Activated CD4-positive, alpha-beta T cell treated with anti-CD3 and anti-CD28 coated beads, Interleukin-10, Interleukin-2, amounts not matched to agents 100 ng/mL and 50 ng/mL, durations not matched to agents 16 hours and 8 hours (primary cell): Measurements from ENCODE around the gene LMF1.
A peak's percentile ranks its signal among the peaks of the same experiment; 100 is the strongest.

Experiments
- DNase-seq: peaks from one replicate; pipeline ENCODE4 v3.0.0-alpha.2; 2020

The LMF1 gene

DNA sequence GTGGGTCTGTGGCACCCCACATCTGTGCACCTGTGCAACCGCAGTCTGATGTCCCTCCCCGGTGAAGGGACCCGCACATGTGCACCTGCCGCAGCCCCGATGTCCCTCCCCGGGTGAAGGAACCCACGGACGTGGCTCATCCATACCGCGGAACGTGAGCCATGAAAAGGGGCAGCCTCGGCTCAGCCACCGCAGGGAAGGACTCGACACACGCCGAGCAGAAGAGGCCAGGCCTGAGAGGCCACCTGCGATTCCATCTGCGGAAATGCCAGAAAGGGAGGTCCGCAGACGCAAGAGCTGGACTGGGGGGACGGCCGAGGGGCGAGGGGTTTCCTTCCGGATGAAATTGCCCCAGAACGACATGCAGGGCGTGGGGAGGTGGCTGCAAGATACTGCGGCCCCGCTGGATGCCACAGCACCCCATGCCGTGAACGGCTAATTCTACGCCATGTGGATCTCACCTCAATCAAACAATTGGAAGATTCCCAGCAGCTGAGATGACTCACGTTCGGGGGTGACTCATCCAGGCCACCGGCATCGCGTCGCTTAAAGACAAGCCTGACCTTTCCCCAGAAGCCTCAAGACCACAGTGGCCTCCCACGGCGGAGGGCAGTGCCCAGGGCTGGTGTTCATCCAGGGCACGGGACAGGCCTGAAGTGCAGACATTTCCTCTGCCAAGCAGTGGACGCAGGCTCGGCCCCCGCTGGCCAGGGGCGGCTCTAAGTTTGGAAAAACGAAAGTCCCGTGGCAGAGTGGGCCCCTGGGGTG, 31.8 kb upstream of the LMF1 start:
- DNase-seq = peak; percentile 75

DNA sequence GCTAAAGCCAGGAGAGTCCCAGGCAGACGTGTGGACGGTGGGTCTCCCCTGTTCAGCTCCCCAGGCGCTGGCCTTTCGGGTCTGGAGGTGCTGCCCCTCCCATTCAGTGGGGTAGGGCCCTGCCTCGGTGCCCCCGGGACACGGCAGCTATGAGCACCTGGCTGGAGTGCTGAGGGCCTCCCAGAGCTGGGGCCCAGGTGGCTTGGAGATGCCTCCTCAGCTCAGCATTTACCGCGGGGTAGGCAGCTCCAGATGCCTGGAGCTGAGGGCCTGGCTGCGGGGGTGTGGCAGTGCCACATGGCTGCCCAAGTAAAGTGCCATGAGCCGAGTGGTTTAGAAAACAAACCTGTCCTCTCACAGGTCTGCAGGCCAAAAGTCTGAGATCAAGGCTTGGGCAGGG, 30.3 kb upstream of the LMF1 start:
- DNase-seq = no peak

DNA sequence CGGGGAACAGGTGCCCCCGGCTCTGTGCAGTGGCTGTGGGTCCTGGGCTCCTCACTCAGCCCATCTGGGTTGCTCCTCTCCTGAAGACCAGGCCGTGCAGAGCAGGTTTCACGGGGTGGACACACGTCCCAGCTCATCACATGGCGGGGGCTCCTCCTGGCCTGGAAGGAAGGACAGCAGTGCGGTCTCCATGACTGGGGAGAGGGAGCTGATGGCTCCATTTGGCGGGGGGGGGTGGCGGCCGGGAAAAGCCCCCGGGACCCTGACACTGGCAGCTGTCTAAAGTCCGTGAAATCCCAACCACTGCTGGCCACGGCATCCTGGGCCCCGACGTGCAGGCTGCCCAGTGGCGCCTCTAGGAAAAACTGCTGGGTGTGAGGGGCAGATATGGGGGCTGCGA, 29.8 kb upstream of the LMF1 start:
- DNase-seq = no peak

DNA sequence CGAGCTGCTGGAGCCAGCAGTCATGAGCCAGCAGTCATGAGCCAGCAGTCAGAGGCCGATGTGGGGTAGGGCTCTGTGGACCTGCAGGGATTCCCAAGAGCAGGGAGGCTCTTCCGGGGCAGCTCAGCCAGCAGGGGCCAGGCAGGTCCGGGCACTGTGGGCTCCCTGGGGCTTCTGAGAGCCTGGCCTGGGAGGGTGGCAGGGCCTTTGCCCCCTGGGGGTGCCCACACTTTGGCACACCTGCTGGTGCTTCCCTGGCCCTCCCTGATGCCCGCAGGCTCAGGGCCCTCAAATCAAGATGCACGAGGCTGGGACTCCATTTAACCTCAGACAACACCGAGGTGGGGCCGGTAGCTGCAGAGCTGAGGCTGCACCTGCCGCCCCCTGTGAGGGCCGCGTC, 28.9 kb upstream of the LMF1 start:
- no peak for DNase-seq

DNA sequence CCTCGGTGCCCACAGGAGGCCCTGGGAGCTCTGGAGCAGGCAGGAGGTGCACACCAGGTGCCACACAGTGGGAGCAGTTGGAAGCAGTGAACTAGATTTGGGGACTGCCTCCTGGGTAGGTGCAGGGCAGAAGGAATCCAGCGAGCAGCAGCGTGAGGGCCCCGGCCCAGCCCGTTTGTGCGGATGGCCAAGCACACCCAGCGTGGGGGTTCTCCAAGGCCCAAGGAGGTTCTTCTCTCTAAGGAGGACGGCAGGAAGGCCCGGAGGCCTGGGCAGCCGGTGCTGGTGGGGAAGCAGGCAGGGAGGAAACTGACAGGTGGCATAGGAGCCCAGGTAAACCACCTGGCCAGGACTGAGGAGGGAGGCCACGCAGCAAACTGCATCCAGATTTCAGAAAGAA, 27.8 kb upstream of the LMF1 start:
- no peak for DNase-seq

DNA sequence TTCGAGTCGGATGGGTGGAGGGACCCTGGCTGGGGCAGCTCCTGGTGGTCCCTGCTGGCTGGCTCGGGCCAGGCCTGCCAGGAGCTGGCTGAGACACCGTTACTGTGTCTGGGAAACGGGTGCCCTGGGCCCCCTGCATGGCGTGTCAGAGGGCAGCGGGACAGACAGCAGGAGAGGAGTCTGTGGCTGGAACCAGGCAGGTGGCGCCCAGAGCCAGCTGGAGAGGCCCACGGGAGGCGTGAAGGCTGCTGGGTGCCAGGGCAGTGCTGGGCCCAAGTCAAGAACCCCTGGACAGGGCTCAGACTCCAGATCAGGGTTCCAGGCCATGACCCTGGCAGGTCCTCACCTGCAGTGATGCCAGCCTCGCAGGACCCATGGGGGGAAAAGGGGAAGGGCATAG, 27.4 kb upstream of the LMF1 start:
- no peak for DNase-seq

DNA sequence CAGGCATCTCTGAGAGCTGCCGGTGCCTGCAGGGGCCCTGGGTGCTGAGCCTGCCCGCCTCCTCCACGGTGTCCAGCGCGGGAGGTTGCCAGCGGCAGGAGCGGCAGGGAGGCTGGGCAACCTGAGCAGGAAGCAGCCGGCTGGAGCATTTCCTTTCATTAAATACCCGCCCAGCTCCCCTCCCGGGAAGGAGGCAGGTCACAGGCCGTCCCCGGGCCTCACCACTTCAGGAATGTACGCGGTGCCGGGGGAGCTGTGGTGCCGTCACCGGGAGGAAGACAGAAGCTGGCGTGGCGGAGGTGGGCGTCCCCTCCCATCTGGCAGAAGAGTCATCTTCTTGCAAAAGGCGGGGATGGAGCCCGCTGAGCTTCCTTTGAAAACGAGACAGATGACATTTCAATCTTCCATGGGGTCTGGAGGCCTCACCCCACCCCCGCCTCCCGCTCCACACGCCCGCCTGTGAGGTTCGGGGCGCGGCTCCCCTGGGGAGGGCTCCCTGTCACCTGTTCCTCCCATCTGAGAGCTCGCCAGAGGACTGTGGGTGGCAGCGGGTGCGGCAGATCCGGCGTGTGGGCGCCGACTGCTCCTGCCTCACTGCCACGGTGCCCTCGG, 26.8 kb upstream of the LMF1 start:
- peak; percentile 18 for DNase-seq

DNA sequence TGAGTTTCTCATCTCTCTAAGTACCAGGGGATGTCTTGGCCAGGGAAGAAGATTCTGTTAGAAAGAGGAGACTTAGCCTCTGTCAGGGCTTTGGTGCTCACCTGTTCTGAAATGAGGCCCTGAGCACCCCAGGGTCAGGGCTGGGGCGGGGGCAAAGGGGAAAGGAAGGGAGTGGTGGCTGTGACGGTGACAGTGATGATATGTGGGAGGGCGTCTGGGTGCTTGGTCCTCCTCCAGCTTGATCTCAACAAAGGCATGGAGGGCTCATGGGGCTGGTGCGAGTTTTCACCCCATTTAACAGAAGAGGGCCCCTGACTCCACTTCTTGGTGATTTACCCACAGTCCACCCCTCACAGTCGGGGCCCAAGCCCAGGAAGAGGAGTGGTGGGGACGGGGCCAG, 25.9 kb upstream of the LMF1 start:
- no peak for DNase-seq

DNA sequence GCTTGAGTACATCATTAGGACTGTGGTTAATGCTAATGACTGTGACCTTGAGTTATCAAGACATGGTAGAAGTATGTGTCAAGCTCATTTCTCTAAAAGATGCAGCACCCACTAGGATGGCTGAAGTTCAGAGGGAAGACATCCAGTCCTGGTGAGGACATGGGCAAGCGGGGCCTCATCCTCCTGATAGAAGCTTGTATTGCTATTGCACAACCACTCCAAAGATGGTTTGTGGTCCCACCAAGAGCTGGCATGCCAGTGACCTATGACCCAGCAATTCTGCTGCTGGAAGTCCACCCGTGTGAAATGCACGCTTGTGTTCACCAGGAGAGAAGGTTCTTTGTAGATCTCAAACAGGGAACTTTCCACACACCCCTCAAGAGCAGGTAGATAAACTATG, 25.0 kb upstream of the LMF1 start:
- no peak for DNase-seq

DNA sequence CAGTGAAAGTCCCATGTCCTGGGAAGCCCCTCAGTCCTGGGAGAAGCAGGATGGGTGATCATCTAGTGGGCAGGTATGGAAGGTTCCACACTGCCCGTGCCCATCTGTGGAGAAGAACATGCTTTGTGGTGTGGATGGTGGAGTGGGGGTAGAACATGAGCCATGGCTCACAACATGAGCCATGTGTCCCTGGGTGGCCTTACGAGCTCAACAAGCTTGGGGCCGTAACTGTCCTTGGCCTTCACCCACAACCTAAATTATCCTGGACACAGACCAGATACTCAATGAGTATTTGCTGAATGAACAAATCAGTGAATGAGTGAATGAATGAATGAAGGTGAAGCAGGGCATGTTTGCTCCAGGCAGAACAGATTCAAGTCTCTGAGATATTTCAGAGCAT, 24.3 kb upstream of the LMF1 start:
- no peak for DNase-seq

DNA sequence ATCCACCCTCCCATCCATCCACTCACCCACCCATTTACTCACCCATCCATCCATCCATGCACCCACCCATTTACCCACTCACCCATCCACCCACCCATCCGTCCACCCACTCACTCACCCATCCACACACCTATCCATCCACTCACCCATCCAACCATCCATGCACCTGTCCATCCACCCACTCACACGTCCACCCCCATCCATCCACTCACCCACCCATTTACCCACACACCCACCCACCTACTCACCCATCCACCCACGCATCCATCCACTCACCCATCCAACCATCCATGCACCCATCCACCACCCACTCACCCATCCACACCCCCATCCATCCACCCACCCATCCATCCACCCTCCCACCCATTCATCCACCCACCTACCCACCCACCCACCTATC, 22.9 kb upstream of the LMF1 start:
- no peak for DNase-seq

DNA sequence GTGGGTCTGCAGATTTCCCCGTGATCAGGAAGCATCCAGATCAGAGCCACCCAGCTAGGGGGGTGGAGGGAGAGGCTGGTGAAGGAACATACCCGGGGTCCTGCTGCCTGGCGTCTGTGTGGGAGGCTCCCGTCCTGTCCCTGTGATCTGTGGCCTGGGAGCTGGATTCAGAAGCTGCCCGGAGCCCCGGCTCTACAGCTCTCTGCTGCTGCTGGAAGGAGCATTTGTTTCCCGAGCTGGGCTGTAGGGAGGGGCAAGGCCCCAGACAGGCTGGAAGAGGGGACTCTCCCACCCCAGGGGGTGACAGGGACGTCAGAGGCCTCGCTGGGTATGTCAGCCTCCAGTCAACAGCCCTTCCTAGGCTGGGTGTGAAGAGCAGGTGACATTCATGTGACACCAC, 21.0 kb upstream of the LMF1 start:
- DNase-seq = no peak

DNA sequence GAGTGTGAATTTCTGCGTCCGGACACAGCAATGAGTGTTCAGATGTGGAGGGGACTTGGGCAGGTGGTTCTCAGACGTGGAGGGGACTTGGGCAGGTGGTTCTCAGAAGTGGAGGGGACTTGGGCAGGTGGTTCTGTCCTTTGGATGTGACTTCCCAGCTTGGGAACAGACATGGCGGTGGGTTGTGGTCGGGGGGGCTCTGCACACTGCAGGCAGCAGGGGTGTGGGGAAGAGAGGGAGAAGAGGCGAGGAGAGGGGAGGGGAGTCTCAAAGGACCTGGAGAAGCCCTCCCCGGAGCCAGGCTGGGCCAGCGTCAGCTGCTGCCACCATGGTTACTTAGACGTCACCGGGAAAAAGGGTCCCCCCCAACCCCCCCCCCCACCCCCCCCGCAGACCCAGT, 20.6 kb upstream of the LMF1 start:
- no peak for DNase-seq

DNA sequence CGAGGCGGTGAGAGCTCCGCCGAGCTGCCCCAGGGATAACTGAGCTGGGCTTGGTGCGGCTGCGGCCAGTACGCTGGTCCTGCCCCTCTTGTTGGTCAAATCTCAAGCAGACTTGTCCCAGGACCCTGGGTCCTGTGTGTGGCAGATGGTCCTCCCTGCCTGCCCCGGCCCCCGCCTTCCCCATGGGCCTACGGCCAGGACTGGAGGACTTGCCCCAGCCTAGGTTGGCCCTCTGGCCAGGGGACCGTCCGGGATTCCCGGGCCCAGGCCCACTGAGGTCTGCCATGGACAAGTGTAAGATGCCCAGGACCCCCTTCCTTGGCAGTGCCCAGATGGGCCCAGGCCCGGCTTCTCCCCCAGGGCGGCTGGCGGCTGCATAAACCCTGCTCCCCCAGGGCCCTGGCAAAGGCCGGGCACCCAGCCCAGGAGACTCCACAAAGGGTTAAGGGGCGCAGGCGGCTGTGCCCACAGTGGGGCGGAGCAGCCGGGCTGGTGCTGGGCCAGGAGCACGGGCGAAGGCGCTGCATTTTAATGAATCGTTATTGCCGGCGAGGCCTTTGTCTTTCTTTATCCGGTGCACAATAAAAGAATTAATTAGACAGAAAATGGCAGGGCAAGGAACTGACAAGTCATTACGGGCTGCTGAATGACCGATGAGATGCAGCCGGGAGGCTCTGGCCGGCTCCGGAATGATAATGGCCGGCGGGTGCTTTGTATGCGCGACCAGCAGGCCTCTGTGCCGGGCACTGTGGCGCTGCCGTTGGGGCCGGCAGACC, 19.9 kb upstream of the LMF1 start:
- no peak for DNase-seq

DNA sequence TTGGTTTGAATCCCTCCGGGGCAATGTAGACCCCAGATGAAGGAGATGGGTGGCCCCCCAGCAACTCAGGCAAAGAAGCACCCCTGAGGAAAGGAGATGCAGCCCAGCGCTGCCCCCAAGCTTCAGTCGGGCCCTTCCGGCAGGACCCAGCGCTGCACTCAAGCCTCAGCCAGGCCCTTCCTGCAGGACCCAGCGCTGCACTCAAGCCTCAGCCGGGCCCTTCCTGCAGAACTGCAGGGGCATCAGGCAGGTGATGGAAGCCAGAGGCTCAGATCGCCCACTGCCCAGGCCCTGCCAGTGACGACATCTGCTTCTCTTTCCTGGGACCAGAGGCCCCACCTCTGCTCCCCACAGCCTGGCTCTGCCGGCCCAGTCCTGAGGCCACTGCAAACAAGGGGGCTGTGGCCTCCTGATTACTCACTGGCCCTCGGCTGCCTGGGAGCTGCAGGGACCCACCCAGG, 18.6 kb upstream of the LMF1 start:
- no peak for DNase-seq

DNA sequence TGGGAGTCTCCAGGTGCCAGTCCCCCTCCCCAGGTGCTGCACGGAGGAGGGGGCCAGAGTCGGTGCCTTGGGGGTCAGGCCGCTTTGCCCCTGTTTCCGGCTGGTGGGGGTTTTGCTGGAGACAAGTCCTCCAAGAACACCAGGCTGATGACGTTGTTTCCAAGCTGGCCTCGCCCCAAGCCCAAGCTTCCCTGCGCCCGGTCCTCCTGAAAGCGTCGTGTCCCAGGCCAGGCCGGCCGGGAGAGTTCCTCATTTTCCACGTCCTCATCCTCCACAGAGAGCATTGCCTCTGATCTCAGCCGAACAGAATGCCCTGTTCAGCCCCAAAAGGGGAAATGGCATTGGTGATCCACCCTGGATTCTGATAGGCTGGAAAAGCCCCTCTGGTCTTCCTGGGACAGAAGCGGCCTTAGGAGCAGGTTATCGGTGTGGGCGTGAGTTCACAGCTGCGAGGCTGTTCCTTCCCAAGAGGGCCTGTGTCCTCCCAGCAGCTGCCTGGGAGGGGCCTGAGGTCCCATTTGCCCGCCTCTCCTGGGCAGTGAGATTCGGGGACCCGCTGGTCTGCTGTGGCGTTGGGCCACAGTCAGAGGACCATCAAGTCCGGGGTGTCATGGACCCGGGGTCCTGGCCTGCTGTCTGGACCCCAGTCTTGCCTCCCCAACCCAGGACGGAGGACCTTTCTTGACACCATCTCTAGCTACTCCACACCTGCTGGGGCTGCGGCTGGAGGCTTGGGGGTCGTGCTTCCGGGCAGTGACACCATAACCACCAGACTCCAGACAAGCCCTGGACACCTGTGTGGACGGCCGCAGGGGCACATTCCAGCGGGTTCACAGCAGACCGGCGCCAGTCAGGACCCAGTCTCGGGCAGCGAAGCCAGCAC, 17.9 kb upstream of the LMF1 start:
- no peak for DNase-seq

DNA sequence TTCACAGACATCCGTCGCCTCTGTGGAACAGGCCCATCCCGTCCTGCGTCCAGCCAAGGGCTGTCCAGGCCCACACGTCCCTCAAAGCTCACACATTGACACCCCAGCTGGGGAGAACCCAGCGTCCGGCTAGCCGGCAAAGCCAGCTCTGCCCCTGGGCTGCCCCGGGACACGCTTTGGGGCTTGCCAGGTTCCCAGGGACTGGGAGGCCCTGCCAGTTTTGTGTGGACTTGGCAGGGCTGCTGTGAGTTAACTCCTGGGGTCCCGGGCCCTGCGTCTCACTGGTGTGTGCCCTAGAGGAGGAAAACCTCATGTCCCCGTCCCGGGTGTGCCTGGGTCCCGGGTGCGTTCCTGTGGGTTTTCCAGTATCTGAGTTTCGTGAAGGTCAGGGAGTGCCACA, 17.1 kb upstream of the LMF1 start:
- DNase-seq = no peak

DNA sequence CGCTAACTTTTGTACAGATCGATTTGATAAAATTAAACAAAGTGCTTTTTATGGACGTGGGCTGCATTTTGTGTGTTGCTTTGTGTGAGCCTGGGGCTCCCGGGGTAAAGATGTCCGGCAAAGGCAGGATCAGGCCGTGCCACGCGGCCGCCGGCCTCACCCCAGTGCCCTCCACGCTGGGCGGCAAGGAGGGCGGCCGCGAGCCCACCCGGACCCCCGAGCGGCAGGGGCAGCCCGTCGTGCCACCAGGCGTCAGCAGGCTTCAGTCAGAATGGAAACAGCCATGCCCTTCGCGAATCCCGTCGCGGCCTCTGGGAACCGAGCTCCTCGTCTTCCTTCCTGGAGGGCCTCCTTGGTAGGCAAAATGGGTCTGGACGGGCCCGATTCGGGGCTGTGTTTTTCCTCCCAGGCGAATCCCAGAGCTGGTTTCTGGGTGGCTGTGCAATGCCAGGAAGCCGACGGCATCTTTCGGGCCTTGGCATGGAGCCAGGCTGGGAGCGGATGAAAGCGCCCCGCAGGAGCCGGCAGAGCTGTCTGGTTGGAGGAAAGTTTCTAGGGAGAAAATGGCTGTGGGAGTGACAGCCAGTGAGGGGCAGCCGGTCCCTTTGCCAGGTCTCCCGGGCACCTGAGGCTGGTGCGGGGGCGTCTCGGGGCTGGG, 16.3 kb upstream of the LMF1 start:
- DNase-seq = no peak

DNA sequence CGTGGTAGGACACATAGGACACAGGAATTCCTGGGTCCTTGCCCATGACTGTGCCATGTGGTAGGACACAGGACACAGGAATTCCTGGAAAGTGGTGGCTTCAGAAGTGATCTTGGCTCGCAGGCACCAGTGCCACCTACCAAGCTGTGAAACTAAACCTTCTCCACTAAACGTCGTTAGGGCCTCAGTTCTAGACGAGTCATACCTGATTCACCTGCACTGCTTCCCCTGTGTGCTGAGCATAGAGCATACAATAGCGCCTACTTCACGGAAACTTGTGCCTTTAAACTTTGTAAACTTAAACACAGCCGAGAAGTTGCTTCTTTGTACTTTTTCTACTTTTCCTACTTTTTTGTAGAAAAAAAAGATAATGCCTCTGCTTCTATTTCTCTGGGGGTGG, 15.6 kb upstream of the LMF1 start:
- no peak for DNase-seq

DNA sequence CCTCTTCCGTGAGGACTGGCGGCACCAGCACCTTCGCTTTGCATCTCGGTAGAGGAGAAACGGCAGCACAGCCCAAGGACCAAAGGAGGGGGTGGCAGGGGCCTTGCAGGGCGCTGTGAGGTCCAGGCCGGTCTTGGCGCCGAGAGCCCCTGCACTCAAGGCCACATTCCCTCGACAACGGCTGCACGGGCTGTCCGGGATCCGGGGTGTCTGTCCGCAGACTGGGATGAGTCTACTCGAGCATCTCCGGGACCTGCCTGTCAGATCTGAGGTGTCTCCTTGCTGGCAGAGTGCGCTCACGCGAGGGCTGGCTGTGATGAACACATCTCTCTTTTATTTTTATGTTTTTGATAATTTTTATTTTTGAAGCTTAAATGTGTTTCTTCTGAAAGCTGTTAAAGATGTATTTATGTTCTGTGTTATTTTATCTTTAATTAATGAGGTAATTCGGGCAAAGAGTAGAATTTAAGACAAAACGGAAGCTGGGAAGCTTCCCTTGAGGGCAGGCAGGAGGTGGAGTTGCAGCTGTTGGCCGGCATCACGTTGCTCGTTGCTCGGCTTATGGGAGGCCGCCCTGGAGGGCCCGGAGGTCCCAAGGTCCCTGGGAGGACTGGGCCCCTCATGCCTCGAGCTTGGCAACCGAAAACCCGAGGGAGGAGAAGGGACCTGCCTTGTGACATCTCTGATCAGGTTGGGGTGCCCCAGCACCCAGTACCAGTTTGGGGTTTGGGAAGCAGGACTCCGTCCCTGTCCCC, 15.0 kb upstream of the LMF1 start:
- DNase-seq = no peak

DNA sequence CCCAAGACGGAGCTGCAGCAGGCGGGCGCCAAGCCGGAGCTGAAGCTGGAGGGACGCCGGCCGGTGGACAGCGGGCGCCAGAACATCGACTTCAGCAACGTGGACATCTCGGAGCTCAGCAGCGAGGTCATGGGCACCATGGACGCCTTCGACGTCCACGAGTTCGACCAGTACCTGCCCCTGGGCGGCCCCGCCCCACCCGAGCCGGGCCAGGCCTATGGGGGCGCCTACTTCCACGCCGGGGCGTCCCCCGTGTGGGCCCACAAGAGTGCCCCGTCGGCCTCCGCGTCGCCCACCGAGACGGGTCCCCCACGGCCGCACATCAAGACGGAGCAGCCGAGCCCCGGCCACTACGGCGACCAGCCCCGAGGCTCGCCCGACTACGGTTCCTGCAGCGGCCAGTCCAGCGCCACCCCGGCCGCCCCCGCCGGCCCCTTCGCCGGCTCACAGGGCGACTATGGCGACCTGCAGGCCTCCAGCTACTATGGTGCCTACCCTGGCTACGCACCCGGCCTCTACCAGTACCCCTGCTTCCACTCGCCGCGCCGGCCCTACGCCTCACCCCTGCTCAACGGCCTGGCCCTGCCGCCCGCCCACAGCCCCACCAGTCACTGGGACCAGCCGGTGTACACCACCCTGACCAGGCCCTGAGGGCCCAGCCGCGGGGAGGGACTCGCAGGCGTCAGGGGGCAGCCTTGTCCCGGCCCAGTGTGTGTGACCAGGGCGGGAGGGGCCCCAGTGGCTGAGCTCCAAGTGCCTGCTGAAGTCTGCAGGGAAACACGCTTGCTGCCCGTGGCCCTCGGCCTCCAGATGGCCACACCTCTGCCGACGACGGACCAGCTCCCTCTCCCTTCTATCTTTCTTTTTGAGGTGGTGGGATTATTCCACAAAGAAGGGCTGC, 14.2 kb upstream of the LMF1 start:
- no peak for DNase-seq
